GM19372 (cell line): ENCODE results near the gene KRT80.

Experiments
- ATAC-seq: cut with Tn5 transposase; IDR thresholded peaks from one replicate; pipeline ENCODE4 v1.9.1; 2021; ENCODE audit warnings: mild to moderate bottlenecking, low read depth, moderate library complexity; ENCODE audit not compliant: unreplicated experiment

KRT80 gene

GRCh38 chr12:52182898-52183543, 8.8 kb downstream of the KRT80 start:
- no peak for ATAC-seq

- ATAC-seq = no peak
Measured at GRCh38 chr12:52182384-52182783, 9.4 kb downstream of the KRT80 start.

- ATAC-seq = no peak
Measured at GRCh38 chr12:52181746-52182145, 10.1 kb downstream of the KRT80 start.

- ATAC-seq = no peak
Measured at GRCh38 chr12:52180971-52181628, 10.7 kb downstream of the KRT80 start.

DNA sequence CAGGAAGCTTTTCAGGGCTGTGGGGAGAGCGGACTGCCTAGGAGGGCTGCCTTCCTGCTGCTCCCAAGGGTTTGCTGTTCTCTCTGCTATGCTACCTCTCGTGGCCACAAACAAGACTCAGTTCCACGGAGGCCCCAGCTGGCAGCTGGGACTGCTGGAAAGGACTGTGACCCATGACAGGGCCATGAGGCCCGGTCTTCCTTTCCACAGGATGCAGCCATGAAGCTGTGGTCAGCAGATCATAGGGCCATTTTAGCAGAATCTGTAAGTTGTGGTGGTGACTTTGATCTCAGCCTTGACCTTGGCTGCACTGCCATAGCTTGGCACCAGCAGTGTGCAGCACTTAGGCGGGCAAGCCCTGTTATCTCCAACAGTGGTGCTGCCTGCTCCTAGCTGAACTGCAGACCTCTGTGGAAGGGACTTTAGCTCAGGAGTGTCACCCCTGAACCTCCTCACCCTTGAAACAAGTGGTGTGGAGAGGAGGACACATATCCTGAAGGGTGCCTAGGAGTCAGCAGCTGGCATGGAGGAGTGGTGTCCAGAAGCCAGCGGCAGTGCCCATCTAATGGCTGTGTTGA, 12.3 kb downstream of the KRT80 start:
- no peak for ATAC-seq

- no peak for ATAC-seq
Measured at GRCh38 chr12:52178984-52179383, 12.8 kb downstream of the KRT80 start.

DNA sequence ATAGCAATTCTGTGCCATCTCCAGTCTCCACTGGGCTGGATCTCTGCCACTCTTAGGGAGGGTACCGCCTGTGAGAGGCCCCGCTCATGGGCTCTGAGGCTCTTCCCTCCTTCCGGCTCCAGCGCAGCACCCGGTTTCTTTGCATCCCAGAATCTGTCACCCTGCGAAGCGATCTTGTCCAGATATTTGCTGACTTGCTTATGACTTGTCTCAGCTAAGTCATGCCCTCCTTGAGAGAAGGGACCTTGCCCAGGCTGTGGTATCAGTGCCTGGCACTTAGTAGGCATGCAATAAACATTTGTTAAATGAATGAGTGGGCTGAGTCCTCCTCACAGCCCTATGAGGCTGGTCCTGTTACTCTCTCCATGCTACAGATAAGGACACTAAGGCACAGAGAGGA, 13.4 kb downstream of the KRT80 start:
- ATAC-seq = no peak

DNA sequence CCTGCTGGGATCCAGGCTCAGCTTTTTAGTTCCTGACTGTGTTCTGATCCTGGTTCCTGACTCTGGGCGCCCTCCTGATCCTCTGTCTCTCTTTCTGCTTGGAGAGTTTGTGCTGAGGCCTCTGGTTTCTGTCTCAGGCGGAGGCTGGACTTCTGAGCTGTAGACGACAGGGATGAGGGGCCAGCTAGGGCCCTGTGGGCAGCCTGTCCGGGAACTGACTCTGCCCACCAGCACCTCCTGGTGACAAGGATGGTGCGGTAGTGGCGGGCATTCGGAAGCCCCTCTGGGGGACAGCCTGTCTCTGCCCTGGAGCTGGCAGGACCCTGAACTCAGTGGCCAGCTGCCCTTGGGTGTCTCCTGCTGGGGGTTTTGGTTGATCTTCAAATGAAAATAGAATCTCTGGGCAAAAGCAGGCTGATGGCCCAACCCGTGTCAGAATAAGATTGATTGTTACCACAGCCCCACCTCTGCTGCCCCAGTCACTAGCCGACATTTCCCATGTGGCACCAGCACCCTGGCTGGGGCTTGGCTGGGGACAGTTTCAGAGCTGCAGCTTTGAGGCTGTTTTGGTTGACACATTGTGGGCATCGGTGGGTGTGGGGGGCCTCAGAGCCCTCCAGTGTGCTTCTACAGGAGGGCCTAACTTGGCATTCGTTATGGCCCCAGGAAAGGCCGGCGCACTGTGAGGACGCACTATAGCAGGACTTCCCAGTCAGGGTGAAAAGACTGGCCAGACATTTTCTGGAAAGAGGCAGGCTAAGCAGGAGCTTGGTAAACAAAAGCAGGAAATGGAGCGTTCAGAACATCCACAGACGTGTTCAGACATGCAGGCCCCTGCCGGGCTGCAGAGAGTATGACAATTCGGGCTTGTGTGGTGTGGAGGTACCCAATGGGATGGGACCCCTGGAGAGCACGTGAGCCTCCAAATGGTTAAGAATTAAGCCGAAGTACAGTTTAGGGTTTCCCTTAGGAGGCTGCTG, 16.2 kb downstream of the KRT80 start:
- ATAC-seq = no peak

DNA sequence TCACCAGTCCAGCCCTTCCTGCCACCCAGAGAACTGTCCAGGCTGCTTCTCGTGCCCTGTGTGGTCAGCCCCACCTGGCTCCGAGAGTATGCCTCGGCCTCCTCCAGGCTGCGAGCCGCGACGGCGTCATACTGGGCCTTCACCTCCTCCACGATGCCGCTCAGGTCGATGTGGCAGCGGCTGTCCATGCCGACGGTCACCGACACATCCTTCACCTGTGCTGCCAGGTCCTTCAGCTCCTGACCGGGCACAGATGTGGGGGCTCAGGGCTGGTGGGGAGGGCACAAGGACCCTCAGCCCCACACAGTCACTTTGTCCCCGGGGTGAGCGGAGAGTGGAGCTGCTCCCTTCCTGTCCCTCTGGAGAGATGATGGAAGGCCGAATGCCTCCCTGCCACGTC, 18.3 kb downstream of the KRT80 start:
- no peak for ATAC-seq

GRCh38 chr12:52172956-52173355, 18.9 kb downstream of the KRT80 start:
- no peak for ATAC-seq

DNA sequence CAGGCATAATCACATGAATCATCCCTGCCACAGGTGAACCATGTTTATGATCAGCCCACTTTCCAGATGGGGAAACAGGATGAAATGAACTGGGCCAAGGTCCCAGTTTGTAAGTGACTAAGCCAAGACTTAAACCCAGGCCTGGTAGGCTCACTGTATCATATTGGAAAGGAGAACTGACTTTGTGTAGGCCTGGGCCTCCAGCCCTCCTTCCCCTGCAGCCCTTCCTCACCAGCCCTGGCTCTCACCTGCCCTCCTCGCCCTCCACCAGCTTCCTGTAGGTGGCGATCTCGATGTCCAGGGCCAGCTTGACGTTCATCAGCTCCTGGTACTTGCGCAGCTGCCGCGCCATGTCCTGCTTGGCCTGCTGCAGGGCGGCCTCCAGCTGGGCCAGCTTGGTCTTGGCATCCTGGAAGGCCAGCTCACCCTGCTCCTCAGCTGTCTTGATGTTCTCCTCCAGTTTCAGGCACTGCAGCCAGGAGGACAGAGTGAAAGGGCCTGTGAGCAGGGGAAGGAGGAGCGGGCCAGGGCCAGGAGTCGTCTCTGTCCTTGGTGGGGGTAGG, 19.8 kb downstream of the KRT80 start:
- no peak for ATAC-seq

GRCh38 chr12:52170827-52171226, 21.0 kb downstream of the KRT80 start:
- no peak for ATAC-seq

DNA sequence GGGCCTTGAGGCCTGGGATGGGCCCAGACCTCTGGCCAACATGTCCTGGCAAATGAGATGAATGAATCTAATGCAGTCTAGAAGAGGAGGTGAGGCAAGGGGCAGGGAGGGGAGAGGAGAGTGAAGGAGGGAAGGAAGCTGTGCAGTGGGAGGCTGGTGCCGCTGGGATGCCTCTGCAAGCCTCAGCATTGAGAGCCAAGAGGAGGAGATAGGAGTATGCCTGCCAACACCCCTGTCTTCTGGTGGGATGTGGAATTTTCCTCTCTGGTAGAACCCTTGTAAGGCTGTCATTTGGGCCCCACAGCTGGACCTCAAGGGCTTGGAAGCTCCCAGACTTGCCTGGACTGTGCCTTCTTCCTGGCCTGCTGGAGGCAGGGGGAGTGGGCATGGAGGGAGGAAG, 21.9 kb downstream of the KRT80 start:
- ATAC-seq = no peak

DNA sequence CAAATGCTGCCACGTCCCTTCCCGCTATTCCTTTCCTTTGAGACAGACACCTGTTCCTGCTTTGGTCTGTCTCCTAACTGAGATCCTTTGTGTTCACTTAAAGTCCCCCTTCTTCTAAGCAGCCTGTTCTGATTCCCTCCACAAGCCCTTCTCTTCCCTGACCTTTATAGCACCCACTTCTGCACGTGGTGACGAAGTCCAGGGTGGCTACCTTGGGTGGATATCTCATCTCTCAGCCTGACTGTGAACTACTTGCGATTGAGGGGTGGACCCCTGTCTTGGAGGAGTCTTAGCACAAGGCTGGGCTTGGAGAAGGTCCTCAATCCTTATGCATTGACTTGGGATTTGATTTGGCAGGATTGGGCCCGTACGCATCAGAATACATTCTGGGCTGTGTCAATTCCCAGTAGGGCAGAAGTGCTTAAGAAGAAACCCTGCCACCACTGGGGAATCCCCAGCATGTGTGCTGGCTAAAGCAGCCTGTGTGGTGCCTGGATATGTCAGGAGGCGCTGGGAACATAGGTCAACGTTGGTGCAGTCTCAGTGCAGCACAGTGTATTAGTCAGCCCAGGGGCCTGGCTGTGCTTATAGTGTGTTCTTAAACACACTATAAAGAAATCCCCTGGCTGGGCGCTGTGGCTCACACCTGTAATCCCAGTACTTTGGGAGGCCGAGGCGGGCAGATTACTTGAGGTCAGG, 23.6 kb downstream of the KRT80 start:
- ATAC-seq = no peak

DNA sequence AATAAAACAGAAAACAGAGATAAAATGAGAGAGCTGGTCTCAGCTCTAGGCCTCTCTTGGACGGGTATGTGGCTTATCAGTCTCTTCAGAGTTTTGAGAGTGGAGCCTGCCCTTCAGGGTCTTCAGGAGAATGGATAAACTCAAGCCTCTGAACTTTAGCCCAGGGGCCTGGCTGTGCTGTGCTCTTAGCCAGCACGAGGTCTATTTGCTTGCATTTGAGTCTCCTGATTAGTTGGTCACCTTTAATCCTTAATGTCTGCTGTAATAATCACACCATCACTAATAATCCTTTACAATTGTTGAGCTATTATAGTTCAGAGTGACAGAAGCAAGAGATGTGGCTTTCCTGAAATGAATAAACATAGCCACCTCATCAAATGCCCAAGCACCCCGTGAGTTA, 24.3 kb downstream of the KRT80 start:
- no peak for ATAC-seq

- ATAC-seq = no peak
Measured at GRCh38 chr12:52166672-52167071, 25.1 kb downstream of the KRT80 start.

DNA sequence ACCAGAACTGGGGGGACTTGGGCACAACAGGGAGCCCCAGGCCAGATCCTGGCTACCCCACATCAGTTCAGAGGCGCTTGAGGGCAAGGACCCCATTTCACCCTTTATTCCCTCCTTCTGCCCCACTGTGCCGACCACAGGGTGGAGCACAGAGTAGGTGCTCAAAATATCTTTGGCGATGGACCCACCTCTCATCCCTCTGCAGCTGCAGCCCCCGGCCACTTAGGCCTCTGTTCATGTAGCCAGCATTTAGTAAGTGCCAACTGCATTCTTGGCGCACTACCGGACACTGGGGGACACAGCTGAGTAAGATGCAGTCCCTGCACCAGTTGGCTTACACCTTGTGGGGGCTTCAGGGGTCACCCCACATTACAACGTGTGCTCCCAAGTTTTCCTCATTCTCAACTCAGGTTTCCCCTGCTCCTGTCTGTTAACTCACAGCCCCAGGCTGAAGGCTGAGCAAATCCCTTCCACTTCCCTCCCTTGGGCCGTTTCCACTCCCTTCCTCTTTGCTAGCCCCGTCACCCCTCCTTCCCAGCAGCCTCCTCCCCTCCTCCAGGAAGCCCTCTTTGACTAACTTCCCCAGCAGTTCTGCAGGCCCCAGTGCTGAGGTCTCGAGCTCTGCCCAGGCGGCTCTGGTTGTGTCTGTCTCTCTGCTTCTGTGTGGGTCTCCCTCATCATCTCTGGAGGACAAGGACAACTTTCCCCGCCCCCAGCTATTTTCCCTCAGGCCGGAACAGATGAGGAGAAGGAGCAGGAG, 26.5 kb downstream of the KRT80 start:
- ATAC-seq = no peak

GRCh38 chr12:52164624-52165023, 27.2 kb downstream of the KRT80 start:
- no peak for ATAC-seq

- no peak for ATAC-seq
Measured at GRCh38 chr12:52162981-52163380, 28.8 kb downstream of the KRT80 start.
